Measurements from ENCODE around the gene RBMS2. TPM values are rescaled to one million over a fixed set of nuclear protein-coding genes. Genes with fewer than 3 reads are reported as not detected.
A peak's percentile ranks its signal among the peaks of the same experiment; 100 is the strongest.

Gene RBMS2
- total RNA-seq, 4 donors from 2014 or later: 22.8 to 39.0 (median 31.8) TPM

- Histone ChIP-seq H3K36me3 (peaks cover 0 to 55% (median 8%) of the 10 kb centered on the region in 3 donors), H3K27ac (peak overlapping the region in 1 of 4 donors; percentile 2), H3K9me3 (no peaks in the 10 kb centered on the region), H3K27me3 (no peaks in the 10 kb centered on the region), H3K4me3 (no peak overlapping the region), H3K4me1 (peaks cover 0 to 52% (median 16%) of the 10 kb centered on the region in 4 donors)
- DNase-seq (ENCODE audit: low spot score in 2 of 2): no peak
- 89 to 91% methylated on average over 4 of the region's 4 CpGs for WGBS, 2 donors
- no peak for TF ChIP-seq EP300 (IDR thresholded peaks at IDR 0.05)
- TF ChIP-seq POLR2A (IDR thresholded peaks at IDR 0.05): no peak
- TF ChIP-seq, protein P1, sequence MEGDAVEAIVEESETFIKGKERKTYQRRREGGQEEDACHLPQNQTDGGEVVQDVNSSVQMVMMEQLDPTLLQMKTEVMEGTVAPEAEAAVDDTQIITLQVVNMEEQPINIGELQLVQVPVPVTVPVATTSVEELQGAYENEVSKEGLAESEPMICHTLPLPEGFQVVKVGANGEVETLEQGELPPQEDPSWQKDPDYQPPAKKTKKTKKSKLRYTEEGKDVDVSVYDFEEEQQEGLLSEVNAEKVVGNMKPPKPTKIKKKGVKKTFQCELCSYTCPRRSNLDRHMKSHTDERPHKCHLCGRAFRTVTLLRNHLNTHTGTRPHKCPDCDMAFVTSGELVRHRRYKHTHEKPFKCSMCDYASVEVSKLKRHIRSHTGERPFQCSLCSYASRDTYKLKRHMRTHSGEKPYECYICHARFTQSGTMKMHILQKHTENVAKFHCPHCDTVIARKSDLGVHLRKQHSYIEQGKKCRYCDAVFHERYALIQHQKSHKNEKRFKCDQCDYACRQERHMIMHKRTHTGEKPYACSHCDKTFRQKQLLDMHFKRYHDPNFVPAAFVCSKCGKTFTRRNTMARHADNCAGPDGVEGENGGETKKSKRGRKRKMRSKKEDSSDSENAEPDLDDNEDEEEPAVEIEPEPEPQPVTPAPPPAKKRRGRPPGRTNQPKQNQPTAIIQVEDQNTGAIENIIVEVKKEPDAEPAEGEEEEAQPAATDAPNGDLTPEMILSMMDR (IDR thresholded peaks at IDR 0.05): no peak
Observed at GRCh38 chr12:56585098-56585497, 63.5 kb downstream of the RBMS2 start.

DNA sequence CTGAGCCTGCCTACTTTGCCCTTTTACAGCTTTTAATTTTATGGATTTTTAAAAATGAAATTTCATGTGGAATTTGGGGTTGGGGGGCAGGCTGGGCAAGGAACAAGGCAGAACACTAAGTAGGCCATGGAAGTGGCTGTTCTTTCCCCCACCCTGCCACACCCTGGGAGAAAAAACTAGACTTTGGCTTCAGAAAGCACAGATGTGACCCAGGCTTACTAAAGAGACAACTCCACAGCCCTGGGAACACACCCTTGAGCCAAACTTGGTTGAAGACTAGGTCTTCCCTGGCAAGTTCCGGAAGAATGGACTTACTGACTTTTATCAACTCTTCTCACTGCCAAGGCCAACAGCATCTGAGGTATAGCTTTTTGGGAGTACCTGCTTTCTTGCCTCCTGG lies 68.2 kb downstream of the RBMS2 start:
- Histone ChIP-seq H3K27ac (peak overlapping the region; percentile 50 to 90 (median 81)), H3K9me3 (no peaks in the 10 kb centered on the region), H3K4me1 (peaks cover 0 to 81% (median 32%) of the 10 kb centered on the region in 4 donors), H3K4me3 (no peak overlapping the region), H3K27me3 (no peaks in the 10 kb centered on the region), H3K36me3 (peaks cover 0 to 28% (median 8%) of the 10 kb centered on the region in 3 donors)
- no peak for TF ChIP-seq POLR2A (IDR thresholded peaks at IDR 0.05)
- 63 to 74% methylated on average over 1 of the region's 1 CpG for WGBS, 2 donors
- DNase-seq (ENCODE audit: low spot score in 2 of 2): no peak

DNA sequence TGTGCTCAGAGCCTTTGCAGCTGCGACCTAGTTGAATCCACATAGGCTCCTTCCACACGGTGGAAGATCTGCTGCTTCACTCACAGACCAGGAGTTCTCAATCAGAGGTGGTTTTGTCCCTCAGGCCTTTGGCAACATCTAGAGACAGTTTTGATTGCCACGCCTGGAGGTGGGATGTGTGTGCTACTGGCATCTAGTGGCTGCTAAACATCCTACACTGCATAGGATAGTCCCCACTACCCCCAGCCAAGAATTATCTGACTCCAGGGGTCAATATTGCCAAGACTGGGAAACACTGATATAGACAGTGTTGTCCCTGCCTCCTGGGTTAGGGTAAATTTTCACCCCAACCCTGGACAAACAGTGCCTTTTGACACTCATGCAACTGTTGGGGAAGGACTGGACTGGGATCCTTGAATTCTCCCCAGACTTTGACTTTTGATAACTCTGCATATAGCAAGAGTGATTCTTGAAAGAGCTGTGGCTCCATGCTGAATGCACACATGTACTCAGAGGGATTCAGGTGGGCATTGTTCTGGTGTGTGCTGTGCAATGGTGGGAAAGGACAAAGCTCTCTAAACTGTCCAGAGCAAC lies 68.7 kb downstream of the RBMS2 start:
- Histone ChIP-seq H3K4me1 (peaks cover 0 to 81% (median 32%) of the 10 kb centered on the region in 4 donors), H3K27me3 (no peaks in the 10 kb centered on the region), H3K27ac (peak overlapping the region; percentile 50 to 90 (median 81)), H3K4me3 (no peak overlapping the region), H3K9me3 (no peaks in the 10 kb centered on the region), H3K36me3 (peaks cover 0 to 28% (median 8%) of the 10 kb centered on the region in 3 donors)
- 45 to 47% methylated on average over 3 of the region's 3 CpGs for WGBS, 2 donors
- TF ChIP-seq, protein P1 (IDR thresholded peaks at IDR 0.05): no peak
- TF ChIP-seq EP300 (IDR thresholded peaks at IDR 0.05) (no peak), POLR2A (IDR thresholded peaks at IDR 0.05) (no peak)
- no peak for DNase-seq (ENCODE audit: low spot score in 2 of 2)

DNA sequence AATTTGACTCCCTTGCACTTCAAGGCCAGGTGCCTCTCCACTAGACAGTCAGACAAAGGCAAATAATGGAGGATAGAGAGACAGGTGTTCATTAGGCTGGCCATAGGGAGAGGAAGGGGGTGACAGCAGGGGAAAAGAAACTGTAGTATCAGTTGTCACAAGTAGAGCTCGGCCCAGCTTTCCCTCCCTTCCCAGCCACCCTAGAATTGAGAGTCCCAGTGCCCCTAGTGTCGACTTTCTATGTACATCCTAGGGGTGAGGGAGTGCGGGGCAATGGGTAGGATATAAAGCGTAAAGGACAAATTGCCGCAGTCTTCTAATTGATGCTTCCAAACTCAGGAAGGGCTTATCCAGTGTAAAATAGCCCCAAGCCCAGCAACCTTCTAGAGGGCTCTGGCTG lies 69.5 kb downstream of the RBMS2 start:
- TF ChIP-seq POLR2A (IDR thresholded peaks at IDR 0.05) (no peak), EP300 (IDR thresholded peaks at IDR 0.05) (no peak)
- TF ChIP-seq, protein P1 (IDR thresholded peaks at IDR 0.05): no peak
- DNase-seq (ENCODE audit: low spot score in 2 of 2): no peak
- 47 to 61% methylated on average over 5 of the region's 5 CpGs for WGBS, 2 donors
- Histone ChIP-seq H3K4me1 (peaks cover 0 to 81% (median 32%) of the 10 kb centered on the region in 4 donors), H3K36me3 (peaks cover 0 to 34% (median 8%) of the 10 kb centered on the region in 3 donors), H3K27me3 (no peaks in the 10 kb centered on the region), H3K4me3 (no peak overlapping the region), H3K27ac (peak overlapping the region; percentile 50 to 90 (median 81)), H3K9me3 (no peaks in the 10 kb centered on the region)

- H3K4me3 ChIP-seq: no peak overlapping the region
- peaks cover 0 to 78% (median 32%) of the 10 kb centered on the region in 4 donors for H3K4me1 ChIP-seq
- TF ChIP-seq, protein P1 (IDR thresholded peaks at IDR 0.05): no peak
- TF ChIP-seq EP300 (IDR thresholded peaks at IDR 0.05): peak; percentile 20 to 70
- TF ChIP-seq POLR2A (IDR thresholded peaks at IDR 0.05): peak in 1 of 2 donors; percentile 28
- H3K27ac ChIP-seq: peak overlapping the region; percentile 70 to 90 (median 81)
- H3K27me3 ChIP-seq: no peaks in the 10 kb centered on the region
- DNase-seq (ENCODE audit: low spot score in 2 of 2): no peak
- peaks cover 0 to 40% (median 8%) of the 10 kb centered on the region in 3 donors for H3K36me3 ChIP-seq
- no peaks in the 10 kb centered on the region for H3K9me3 ChIP-seq
Observed at GRCh38 chr12:56591961-56592360, 70.3 kb downstream of the RBMS2 start.

All from tibial nerve (tissue), 4 donors.